ENCODE measurements around the gene TRIM15.

The TRIM15 gene

DNA sequence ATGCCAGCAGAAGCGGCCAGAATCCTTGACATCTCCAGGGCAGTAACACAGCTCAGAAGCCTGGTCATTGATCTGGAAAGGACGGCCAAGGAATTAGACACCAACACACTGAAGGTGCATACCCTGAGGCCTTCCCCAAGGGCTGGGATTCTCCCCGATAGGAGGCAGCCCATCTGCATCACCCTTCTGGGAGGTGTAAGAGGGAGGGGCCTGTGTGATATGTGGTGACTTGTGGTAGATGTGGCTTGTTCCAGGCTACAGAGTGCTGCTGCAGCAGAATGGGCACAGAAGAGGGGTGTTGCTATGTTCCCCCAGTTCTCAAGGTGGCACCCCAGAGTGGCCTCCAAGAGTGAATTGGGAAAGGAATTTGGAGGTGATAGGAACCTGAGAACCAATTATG is 16.2 kb upstream of the TRIM15 start:
- no peak for DNase-seq

DNA sequence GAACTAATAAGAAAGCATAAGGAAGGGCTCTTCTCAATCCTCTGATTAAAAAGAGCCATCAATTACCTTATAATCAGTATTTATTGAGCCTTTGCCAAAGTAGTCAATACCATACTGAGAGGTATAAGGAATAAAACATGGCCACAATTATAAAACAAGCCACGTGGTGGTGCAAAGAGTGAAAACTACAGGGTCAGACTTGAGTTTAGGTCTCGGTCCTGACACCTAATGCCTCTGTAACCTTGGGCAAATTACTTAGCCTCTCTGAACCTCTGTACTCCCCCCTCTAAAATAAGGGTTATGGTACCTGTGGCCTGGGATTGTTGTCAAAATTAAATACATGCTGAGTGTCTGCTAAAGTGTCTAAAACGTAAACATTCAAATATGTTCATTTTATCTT is 14.1 kb upstream of the TRIM15 start:
- DNase-seq = no peak

DNA sequence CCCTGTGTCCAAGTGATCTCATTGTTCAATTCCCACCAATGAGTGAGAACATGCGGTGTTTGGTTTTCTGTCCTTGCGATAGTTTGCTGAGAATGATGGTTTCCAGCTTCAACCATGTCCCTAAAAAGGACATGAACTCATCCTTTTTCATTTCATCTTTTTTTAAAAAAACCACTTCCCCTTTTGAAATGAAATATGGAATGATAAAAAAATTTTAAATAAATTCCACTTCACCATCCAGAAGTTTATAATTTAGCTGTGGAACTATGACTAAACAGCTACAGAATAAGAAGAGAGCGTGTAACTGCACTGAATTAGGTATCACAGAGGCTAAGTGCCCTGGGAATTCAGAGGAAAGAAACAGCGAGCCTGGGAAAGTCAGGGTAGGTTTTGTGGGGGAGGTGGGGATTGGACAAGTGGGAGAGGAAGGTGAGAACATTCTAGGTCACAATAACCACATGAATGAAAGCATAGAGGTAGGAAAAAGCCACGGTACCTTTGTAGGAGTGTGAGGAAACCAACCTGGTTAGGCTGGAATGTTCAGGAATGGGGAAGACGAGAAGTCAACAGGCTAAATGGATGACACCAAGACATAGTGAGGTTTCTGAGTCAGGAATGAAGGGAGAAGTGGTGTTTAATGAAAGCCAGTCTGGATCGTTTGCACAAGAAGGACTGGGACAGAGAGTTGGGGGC is 13.3 kb upstream of the TRIM15 start:
- no peak for DNase-seq

DNA sequence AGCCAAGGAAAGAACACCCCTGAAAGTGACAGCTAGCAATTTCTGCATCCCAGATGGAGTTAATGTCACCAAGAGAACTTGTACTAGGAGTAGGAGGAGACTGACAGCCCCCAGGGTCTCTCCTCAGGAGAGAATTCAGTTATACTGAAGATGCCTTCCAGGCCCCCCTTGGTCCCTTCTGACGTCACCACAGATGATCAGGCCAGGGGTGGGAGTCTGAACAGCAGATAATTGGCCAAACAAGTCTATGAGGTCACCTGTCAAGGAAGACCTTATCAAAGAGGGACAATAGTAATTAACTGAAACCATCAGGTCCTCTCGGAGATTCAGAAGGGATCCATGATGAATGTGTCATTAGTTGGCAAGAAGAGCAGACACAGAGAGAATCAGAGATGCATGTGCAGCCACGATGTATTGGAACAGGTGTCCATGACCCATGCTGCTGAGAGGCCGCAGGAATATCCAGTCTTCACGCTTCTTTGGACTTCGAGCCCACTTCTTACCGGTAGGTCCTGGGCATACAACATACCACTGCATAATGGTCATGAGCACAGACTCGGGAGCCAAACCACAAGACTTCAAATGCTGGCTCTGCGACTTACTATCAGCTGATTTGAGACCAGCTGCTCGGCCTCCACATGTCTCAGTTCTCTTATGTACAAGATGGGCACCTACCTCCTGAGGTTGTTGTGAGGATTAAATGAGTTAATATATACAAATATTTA is 12.5 kb upstream of the TRIM15 start:
- no peak for DNase-seq

DNA sequence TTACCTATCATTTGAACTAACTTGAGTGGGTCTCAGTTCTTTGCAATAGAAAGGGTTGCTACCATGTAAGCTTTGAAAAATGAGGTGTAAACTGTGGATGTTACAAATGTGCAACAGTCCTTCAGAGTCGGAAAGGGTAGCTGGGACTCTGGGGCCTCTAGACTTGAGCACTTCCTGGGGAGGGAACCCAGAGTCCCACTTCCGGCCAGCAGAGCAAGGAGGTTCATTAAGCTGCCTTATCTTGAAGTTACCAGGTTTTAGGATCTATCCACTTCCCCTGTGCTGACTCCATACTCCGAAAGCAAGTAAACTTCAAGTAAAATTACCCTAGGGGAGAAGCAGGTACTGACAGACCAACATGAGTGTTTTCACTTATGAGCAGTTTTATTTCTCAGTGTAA is 11.8 kb upstream of the TRIM15 start:
- DNase-seq = no peak

DNA sequence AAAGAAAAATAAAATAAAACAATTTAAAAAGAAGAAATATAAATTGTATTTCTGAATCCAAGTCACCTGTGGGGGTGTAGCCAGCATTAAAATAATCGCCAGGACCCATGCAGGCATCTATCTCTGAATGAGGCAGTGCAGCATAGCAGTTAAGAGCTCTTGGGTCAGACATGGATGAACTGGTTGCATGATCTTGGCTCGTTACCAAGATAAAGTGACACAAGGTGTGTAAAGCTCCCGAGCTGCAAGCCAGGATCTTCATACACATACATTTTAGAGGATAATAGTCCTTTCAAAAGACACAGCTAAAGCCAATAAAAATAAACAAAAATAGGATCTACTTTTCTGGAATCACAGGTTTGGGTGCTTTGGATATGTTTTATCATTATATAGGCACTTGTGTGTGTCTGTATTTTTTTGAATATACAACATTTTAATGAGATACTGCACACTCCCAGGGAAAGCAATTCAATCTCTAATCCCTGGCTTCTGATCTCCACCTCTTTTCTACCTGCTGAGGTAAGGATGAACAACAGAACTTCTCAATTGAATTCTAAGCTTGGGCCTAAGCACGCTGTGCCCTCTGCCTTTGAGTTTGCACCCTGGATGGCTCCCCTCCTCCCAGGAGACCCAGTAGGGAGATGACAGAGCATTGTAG is 11.2 kb upstream of the TRIM15 start:
- no peak for DNase-seq

DNA sequence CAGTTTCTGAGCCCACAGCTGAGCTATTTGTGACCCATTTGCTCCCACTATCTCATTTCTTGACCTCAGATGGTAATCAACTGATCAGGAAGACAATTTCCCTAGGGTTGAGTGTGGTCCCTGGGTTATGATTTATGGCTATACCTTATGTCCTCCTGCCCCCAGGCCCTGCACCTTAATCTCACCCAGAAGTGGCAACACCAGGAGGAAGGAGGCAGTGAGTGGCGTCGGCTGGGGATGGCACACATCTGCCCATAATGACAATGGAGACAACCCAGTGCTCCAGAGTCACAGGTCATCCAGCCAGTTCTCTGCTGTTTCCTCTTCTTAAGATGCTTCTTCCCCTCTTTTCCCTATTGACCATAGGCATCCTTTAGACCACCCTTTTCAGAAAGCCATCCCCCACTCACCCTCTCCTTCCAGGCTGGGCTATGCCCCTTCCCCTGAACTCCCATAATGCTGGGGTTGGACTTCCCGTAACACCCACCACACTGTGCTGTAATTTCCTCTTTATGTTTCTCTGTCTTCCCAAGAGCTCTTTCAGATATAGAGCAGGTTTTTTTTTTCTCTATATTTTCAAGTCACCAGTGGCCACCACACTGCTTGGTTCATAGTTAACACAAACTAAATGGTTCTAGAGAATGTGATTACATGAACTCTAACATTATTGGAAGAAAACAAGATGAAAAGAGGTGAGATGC is 10.3 kb upstream of the TRIM15 start:
- no peak for DNase-seq

DNA sequence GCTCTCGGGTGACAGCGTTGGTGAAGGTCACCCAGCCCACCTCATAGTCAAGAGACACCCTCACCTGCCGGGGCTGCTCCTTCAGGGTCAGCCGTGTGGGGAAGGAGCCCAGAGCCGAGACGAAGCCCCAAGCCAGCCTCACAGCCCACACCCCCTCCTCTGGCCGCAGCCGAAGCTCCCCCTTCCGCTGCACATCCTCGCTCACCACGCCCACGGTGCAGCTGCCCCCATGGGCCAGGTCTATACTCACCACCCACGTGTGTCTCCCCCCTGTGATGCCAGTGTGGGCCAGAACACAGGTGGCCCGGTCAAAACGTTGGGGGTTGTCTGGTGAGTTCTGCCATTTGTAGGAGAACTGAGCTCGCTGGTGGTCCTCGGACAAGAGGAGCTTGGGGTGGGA is 9.3 kb upstream of the TRIM15 start:
- no peak for DNase-seq

DNA sequence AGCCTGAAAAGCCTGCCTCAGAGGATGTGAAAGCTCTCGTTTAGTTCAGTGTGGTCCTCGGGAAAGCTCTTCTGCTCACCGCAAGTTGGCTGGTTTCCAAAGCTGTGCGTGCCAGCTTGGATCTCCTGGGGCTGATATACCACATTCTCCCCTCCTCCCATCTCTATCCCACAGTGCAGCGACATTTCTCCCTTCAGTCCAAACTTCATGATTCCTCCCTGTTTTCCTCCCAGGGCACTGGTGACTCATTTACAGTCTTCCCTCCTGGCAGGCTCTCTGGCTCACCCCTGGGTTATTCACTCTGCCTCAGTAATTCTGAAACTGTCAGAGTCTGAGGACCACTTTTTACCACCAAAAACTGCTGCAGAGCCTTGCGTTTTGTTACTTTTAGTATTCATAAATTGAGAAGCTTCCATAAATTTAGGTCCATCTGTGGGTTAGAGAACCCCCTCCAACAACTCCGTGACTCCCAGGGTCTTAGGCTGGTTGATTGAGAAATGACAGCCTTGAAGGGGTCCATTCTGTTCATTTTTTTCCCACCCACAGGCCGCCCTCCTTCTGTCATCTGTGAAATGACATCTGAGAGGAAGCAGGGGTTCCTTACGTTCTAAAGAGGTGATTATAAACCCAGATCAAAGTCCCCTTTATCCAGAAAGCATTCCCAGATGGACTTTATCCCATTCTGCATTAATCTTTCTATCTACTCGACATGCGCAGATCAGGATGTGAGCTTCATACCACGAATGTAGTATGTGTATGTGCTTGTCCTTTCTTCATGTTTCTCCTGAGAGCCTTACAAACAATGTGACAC is 8.4 kb upstream of the TRIM15 start:
- DNase-seq = no peak

DNA sequence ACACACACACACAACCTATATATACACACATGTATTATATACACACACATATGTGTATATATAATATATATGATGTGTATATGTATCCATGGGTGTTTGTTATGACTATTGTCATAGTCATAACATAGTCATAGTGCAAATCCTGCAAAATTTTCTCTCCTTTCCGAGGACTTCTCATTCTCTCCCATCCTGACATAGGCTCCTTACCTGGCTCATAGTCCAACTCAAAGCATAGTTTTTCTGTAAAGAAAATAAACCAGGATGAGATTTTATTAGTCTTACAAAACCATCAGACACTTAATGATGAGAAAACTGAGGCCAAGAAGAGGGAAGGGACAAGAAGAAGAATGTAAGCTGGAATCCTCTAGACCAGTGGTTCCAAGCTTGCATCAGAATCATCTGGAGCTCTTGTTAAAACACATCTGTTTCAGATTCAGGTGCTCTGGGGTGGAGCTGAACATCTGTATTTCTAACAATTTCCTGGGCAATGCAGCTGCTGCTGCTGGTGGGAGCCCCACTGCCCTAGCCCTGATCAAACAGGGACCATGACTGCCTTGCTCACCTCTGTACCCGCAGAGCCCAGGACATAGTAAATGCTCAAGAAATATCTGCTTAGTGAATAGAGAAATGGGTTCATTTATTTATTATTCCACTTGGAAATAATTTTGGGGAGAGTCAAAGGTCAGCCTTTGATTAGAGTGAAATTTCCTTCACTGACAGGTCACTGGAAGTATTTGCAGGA is 7.7 kb upstream of the TRIM15 start:
- no peak for DNase-seq

DNA sequence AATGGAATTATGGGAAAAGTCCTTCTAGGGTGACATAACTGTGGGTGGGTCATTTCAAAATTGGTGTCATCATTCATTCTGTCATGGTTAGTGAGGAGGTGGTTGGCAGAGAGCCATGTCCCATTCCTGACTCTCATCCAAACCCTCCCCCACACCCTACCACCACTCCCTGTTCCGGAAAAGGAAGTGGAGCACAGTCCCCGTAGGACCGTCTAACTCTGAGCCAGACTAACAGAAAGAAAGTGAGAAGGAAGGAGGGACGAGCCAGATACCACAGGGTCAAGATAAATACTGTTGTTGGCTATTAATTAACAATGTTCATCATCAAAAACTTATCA is 7.1 kb upstream of the TRIM15 start:
- DNase-seq = no peak

DNA sequence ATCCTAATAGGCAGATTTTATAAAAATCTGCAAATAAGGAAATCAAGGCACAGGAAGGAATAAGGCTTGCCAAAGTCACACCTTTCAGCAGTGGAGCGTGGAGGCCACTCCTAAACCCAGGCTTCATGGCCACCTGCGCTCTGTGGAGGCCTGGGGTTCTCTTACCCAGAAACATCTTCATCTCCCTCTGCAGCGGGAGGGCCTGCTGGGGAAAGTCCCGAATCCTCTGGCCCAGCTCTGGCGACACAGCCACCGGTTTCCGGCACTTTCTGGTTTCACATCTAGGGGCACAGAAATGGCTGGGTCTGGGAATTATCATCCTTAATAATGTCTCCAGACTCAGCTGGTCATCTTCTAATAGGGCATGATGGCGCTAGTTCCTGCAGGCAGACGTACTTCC is 6.6 kb upstream of the TRIM15 start:
- DNase-seq = no peak

DNA sequence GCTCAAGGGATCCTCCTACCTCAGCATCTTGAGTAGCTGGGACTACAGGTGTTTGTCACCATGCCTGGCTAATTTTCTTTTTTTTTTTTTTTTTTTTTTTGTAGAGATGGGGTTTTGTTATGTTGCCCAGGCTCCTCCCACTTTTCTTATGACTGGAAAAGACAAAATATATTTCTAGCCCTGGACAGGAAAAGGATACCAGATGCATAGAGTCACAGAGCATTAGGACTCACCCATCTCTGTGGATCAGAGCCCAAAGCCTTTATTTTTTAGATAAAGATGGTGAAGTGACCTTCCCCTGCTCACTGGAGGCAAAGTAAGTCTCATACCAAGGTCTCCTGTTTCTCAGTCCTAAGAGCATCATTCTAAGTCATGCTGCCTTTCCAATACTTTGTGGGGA is 5.8 kb upstream of the TRIM15 start:
- no peak for DNase-seq

DNA sequence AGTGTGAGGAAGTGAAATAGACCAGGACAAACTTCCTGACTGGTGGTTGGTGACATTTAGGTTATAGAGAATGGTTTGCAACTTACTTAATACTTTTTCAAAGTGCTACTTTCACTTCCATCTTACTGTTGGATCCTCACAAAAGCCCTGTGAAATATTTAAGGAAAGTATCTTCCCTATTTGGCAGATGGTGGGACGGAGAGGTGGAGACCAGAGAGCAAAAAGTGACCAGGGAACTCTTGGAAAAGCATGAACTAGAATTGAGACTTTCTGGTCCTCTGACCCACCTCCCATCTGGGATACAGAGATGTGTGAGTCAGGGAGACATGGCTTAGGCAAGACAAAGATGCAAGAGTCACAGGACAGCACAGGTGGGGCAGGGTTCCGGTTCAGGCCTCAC is 5.3 kb upstream of the TRIM15 start:
- DNase-seq = no peak

DNA sequence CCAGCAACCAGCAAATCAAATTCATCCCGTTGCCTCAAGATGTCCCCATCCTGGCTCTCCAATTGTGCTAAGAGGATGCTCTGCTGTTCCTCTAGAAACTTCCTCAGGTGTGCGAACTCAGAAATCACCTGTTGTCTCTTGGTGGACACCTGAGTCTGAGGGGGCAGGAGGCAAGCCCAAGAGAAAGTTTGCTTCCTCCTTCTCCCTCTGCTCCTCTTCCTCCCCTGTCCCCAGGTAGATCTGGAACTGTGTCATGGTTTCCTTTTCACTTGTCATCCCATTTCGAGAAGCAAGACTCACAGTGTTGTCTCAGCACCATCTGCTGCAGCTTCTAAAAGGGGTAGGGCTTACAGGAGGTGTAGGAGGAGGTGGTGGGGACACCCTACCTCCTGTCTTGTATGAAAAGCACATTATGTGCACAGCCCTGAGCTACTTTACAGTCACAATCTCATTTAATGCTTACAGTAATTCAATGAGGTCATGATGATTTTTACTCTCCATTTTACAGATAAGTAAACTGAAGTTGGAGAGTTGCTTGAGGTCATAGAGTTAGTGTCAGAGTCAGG is 4.8 kb upstream of the TRIM15 start:
- DNase-seq = no peak

DNA sequence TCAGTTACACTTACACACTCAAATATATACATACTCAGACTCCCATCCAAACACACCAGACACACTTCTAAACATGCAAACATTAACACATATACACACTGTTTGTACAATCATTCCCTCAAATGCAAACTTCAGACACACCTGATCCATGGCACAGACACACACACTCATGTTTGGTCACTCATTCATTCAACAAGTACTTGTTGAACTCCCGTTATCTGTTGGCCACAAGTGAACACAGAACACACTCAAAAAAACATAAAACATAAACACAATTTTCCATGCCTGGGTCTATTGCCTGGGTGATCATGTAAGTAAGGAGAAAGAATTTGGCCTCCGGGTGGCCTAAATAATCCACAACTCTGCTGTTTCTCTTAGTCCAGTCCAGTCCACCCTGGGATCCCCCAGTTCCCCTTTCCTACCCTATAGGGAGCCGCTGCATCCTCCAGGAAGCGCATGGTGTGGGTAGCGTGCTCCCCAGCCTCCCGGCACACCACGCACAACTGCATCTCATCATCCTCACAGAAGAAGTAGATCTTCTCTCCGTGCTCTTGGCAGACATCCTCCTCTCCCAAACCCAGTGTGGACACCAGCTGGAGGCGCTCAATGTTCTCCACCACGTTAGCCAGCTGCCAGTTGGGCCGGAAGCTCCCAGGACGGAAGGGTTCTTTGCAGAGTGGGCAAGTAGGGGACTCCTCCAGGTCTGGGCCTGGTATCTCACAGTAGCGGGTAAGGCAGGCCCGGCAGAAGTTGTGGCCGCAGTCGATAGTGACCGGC is 3.1 kb upstream of the TRIM15 start:
- no peak for DNase-seq

DNA sequence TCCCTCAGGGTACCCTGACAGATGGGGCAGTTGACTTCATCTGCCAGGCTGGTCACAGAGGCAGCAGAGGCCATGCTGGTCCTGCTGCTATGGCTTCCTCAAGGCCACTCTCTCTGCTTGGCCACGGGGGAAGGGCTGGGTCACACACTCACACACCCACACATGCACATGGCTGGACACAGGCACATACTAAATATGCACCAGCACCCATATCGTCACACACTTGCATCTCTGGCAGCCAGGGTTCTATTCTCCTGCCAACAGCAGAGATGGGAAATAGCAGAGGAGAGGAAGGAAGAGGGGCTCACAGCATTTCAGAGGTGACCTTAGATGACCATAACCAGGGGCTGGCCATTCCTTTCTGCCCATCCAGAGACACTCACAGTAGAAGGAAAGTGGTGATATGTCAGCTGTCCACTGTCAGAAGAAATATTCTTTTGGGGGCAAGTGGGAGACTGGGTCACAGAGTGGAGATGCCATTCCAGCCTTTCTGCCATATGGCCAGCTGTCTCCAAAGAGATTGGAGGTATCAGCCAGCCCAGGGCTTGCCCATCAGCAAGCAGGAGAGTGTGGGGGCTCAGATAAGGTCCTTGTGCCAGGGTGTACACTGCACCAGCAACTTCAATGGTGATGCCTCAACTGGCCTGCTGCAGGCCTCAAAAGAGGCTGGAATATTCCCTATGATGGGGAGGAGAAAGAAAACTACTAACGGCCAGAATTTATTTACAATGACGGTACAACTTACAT is 2.4 kb upstream of the TRIM15 start, which contains the start of gene TRIM10:
Gene TRIM10 (minus strand): TSS at position 427 of the 747 bp plus-strand sequence. CDS start 353 bp downstream, at position 74.
- DNase-seq = no peak

DNA sequence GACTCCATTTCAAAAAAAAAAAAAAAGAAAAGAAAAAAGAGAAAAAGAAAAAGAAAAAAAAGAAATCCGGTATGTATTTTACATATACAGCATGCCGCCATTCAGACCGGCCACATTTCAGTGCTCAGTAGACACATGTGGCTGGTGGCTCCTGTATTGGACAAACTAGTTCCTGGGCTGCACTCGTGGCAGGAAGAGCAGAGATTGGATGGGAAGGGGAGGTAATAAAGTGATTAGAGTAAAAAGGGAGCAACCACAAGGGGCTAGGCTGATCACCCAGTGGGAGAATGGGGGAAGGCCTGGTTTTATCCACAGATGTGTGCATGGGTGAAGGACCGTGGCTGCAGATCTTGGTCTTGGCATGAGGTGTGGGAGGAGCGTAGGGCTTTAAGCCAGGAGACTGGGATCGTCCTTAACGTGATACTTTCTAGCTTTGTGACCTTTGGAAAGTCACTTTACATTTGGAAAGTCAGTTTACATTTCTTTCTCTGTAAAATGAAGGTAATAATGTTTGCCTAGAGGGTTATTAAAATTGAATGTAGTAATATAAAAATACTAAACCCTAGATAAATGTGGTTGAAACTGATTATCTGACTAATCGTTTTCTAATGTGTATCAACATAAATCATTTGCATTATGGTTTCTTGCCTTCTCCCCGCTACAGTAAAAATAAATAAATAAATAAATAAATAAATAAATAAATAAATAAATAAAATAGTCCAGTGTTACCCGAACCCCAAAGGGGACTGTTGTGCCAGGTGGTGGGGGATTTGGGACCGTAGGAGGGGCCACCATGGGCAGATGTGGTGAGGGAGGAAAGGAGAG is 869 bp upstream of the TRIM15 start:
- DNase-seq = no peak
